Tibial artery (tissue), 4 donors: ENCODE results near the gene PCED1B.

Source experiments
- DNase-seq, 2 donors: peaks; one replicate each; pipeline ENCODE4 v3.0.0-alpha.2; 2019
- H3K27ac ChIP-seq, 2 donors: fragments of 200-600 bp; sonication (generic) in 1 of 2; 1 replicate in 1 of 2; 2 replicates in 1 of 2; pipeline ENCODE4 v1.5.1; 2018 to 2019; ENCODE audit warnings: mild to moderate bottlenecking in 1 of 2
- H3K27me3 ChIP-seq, 2 donors: fragments of 200-600 bp; sonication (generic) in 1 of 2; one replicate each; pipeline versions ENCODE4 v1.5.1 to v1.6.0; 2016 to 2019
- H3K36me3 ChIP-seq, 3 donors: fragments of 200-600 bp; sonication (generic) in 2 of 3; one replicate each; pipeline ENCODE4 v1.5.1; 2016 to 2019; ENCODE audit warnings: mild to moderate bottlenecking in 2 of 3
- H3K4me1 ChIP-seq, 4 donors: fragments of 200-600 bp; sonication (generic) in 2 of 4; 1 replicate in 3 of 4; 2 replicates in 1 of 4; pipeline ENCODE4 v1.5.1; 2016 to 2019
- H3K4me3 ChIP-seq, 2 donors: fragments of 200-600 bp; sonication (generic) in 1 of 2; 1 replicate in 1 of 2; 2 replicates in 1 of 2; pipeline ENCODE4 v1.5.1; 2018 to 2019; ENCODE audit warnings: mild to moderate bottlenecking in 2 of 2
- H3K9me3 ChIP-seq, 3 donors: fragments of 200-600 bp; sonication (generic) in 1 of 3; one replicate each; pipeline ENCODE4 v1.5.1; 2016 to 2019
- CTCF ChIP-seq, 2 experiments: fragments of 200-600 bp in 1 of 2; fragments of 450-650 bp in 1 of 2; IDR thresholded peaks; one replicate each; pipeline ENCODE4 v1.5.1; 2017 to 2019; ENCODE audit warnings: antibody characterized with exemption in 2 of 2, mild to moderate bottlenecking in 1 of 2, moderate library complexity in 1 of 2
- intact Hi-C: fragments of 100-400 bp; cut with DNase I; formaldehyde crosslinking; loops from one replicate; pipeline ENCODE4 v1.15.0; 2023; ENCODE audit warnings: low total_unique reads

Gene PCED1B

GRCh38 chr12:47280543-47281300 lies 201.3 kb downstream of the PCED1B start:
- no peaks in the 10 kb centered on the region for H3K36me3 ChIP-seq
- no peaks in the 10 kb centered on the region for H3K27me3 ChIP-seq
- H3K27ac ChIP-seq: no peak overlapping the region
- no peaks in the 10 kb centered on the region for H3K9me3 ChIP-seq
- TF ChIP-seq CTCF (IDR thresholded peaks at IDR 0.05): no peak
- peaks cover 0 to 11% (median 0%) of the 10 kb centered on the region in 4 donors for H3K4me1 ChIP-seq
- H3K4me3 ChIP-seq: no peak overlapping the region
- intact Hi-C loops: no loop called here
- DNase-seq: no peak

GRCh38 chr12:47281667-47282171 lies 202.3 kb downstream of the PCED1B start:
- no peaks in the 10 kb centered on the region for H3K36me3 ChIP-seq
- no peak overlapping the region for H3K27ac ChIP-seq
- DNase-seq: no peak
- H3K4me3 ChIP-seq: no peak overlapping the region
- H3K9me3 ChIP-seq: no peaks in the 10 kb centered on the region
- H3K27me3 ChIP-seq: no peaks in the 10 kb centered on the region
- intact Hi-C loops: no loop called here
- peaks cover 0 to 11% (median 0%) of the 10 kb centered on the region in 4 donors for H3K4me1 ChIP-seq
- no peak for TF ChIP-seq CTCF (IDR thresholded peaks at IDR 0.05)

DNA sequence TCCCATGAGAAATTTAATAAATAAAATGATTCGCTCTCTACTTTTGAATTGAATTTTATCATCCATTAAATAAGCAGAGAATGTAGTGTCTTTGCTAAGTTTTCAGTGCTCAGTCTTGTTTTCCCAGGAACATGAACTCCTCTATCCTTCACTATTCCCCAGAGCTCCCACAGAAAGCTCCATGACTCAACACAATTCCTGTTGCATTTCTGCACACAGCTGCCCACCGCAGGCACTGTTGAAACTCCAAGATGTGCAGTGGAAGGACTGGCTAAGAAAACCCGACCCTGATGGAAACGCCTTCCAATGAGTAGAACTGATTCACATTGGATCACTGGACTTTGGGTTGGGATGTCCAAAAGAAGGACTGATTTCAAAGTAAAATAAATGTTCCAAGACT lies 202.8 kb downstream of the PCED1B start:
- TF ChIP-seq CTCF (IDR thresholded peaks at IDR 0.05): no peak
- no peak for DNase-seq
- intact Hi-C loops: no loop called here
- H3K4me3 ChIP-seq: no peak overlapping the region
- peaks cover 0 to 8% (median 0%) of the 10 kb centered on the region in 4 donors for H3K4me1 ChIP-seq
- no peaks in the 10 kb centered on the region for H3K9me3 ChIP-seq
- H3K27me3 ChIP-seq: no peaks in the 10 kb centered on the region
- H3K36me3 ChIP-seq: no peaks in the 10 kb centered on the region
- H3K27ac ChIP-seq: no peak overlapping the region
